Uterus (tissue), 4 donors: Measurements from ENCODE around the gene RBM25. TPM values are rescaled to one million over a fixed set of nuclear protein-coding genes. Genes with fewer than 3 reads are reported as not detected.
"Not testable (repeated sequence)": the region's sequence is repeated elsewhere in the genome, so short reads cannot be mapped to it uniquely, and the experiment has no call there.

ENCODE experiments used
- DNase-seq, 2 donors: peaks; one replicate each; pipeline ENCODE4 v3.0.0-alpha.2; 2019 to 2020
- H3K27ac ChIP-seq, 2 donors: fragments of 200-600 bp; sonication (generic); 1 replicate in 1 of 2; 2 replicates in 1 of 2; pipeline ENCODE4 v1.5.1; 2016 to 2018
- H3K27me3 ChIP-seq, 2 donors: fragments of 200-600 bp; sonication (generic); one replicate each; pipeline ENCODE4 v1.5.1; 2018 to 2019; ENCODE audit warnings: control low read depth in 1 of 2
- H3K36me3 ChIP-seq, 2 donors: fragments of 200-600 bp; sonication (generic); one replicate each; pipeline ENCODE4 v1.5.1; 2019; ENCODE audit warnings: control low read depth in 1 of 2
- H3K4me1 ChIP-seq, 2 donors: fragments of 200-600 bp; sonication (generic); one replicate each; pipeline ENCODE4 v1.5.1; 2018 to 2019; ENCODE audit warnings: control low read depth in 1 of 2
- H3K4me3 ChIP-seq, 2 donors: fragments of 200-600 bp; sonication (generic); 1 replicate in 1 of 2; 2 replicates in 1 of 2; pipeline ENCODE4 v1.5.1; 2018 to 2019; ENCODE audit warnings: mild to moderate bottlenecking in 1 of 2
- H3K9me3 ChIP-seq, 2 donors: fragments of 200-600 bp; sonication (generic); one replicate each; pipeline ENCODE4 v1.5.1; 2019; ENCODE audit warnings: control low read depth in 1 of 2
- CTCF ChIP-seq, 4 experiments: fragments of 200-600 bp in 2 of 4; fragments of 450-650 bp in 2 of 4; sonication (generic) in 2 of 4; IDR thresholded peaks; one replicate each; pipeline ENCODE4 v1.5.1; 2016 to 2019; ENCODE audit warnings: antibody characterized with exemption in 4 of 4, mild to moderate bottlenecking in 2 of 4, moderate library complexity in 1 of 4
- POLR2A ChIP-seq, 2 donors: fragments of 450-650 bp; IDR thresholded peaks; one replicate each; pipeline ENCODE4 v1.6.1; 2016; ENCODE audit warnings: antibody characterized with exemption in 2 of 2, mild to moderate bottlenecking in 1 of 2, moderate library complexity in 1 of 2
- intact Hi-C: fragments of 100-400 bp; cut with DNase I; formaldehyde crosslinking; loops from one replicate; pipeline ENCODE4 v1.15.1; 2023; ENCODE audit warnings: low total_unique reads
- total RNA-seq, 4 donors: library from RNA; depleted of rRNA in 3 of 4; stranded (reverse); fragments of >200 nt in 3 of 4; gene quantifications; one replicate each; pipeline versions ENCODE4 v1.1.0 to v1.2.4, GENCODE V29; 2014 to 2023
- donor health status: DM: yes; HTN: yes; CAD: no.

The RBM25 gene
- total RNA-seq, 4 donors from 2014 or later: 26.2 to 96.1 (median 61.4) TPM

DNA sequence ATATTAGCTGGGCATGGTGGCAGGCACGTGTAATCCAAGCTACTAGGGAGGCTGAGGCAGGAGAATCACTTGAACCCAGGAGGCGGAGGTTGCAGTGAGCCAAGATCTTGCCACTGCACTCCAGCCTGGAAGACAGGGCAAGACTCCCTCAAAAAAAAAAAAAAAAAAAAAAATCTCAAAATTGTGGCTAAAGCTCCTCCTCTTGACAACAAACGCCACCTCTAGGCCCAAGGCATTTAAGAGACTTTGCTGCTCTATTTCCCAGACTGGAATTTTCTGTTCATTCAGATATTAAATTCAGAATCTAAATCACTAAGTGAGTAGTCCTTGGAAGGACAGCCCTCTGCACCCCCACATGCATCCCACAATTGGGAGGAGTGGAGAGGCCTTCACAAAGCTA, 32.8 kb upstream of the RBM25 start:
- H3K4me3 ChIP-seq: no peak overlapping the region
- H3K9me3 ChIP-seq: no peaks in the 10 kb centered on the region
- intact Hi-C loops: no loop called here
- peaks cover 0 to 6% of the 10 kb centered on the region in 2 donors for H3K4me1 ChIP-seq
- H3K27me3 ChIP-seq: no peaks in the 10 kb centered on the region
- H3K27ac ChIP-seq: peak overlapping the region in 1 of 2 donors; percentile 91
- TF ChIP-seq CTCF (IDR thresholded peaks at IDR 0.05) (no peak), POLR2A (IDR thresholded peaks at IDR 0.05) (no peak)
- DNase-seq: no peak
- H3K36me3 ChIP-seq: no peaks in the 10 kb centered on the region

DNA sequence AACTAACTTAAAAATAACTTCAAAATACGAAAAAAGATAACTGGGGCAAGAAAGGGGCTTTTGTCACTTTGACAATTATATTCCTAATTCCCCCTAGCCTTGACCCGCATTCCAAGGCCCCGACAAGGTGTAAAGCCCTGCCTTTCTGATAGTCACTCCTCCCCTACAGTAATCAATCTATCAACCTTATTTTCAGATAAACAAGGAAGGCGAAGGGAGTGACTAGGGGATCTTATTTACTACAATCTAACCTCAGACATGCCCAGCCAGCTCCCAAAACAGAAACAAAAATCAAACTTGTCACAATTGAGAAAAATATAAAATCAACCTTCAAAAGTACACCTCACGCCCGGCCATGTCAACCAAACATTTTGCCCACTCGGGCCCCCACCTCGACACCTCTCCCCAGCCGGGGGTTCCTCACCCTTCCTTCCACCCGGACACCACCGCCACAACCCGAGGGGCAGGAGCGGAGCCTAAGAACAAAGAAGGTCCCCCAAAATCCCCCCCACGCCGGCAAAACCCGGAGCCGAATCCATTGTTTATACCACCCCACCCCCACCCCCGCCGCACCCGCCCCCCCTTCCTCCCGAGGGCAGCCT, 32.0 kb upstream of the RBM25 start:
- TF ChIP-seq CTCF (IDR thresholded peaks at IDR 0.05) (no peak), POLR2A (IDR thresholded peaks at IDR 0.05) (no peak)
- peaks cover 0 to 6% of the 10 kb centered on the region in 2 donors for H3K4me1 ChIP-seq
- peak overlapping the region; percentile 91 for H3K27ac ChIP-seq
- H3K4me3 ChIP-seq: peak overlapping the region; percentile 60 to 97
- intact Hi-C loops: no loop called here
- DNase-seq: no peak
- no peaks in the 10 kb centered on the region for H3K9me3 ChIP-seq
- no peaks in the 10 kb centered on the region for H3K27me3 ChIP-seq
- H3K36me3 ChIP-seq: no peaks in the 10 kb centered on the region

DNA sequence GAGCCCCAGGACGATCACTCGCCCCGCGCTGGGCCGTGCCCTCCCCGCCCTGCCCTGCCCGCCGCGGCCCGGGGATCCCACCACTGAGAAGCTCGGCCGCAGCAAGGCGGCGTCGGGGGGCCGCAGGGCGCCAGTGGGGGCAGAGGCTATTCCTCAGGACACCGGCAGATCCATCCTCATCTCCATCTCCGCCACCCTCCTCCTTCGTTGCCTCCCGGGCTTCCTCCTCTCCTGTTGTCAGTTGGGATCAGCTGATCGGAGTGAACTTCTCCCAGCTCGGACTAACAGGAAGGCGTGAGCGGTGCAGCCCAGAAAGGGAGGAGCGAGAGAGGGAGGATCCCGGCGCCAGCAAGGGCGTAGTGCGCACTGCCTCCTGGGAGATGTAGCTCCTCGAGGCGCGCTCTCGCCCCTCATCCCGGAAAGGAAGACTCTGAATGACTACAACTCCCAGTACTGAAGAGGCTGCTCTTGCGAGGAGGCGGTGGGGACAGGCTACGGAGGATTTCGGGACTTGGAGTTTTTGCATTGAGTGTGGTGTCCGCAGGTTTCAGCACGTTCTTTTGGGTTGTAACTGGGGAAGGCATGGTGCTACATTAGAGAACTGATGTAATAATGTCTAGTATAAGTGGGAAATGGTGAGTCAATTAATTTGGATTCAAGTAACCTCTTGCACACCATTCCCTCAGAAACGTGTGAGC, 31.3 kb upstream of the RBM25 start, which contains the start of gene ZFYVE1:
Gene ZFYVE1 (minus strand): TSS at position 262 of the 698 bp plus-strand sequence. CDS start 2,598 bp downstream, outside the sequence.
- Histone ChIP-seq H3K27ac (peak within 1 kb of the TSS; percentile 91), H3K27me3 (no peaks in the 10 kb centered on the region), H3K9me3 (no peaks in the 10 kb centered on the region), H3K36me3 (no peaks in the 10 kb centered on the region), H3K4me1 (peaks cover 0 to 6% of the 10 kb centered on the region in 2 donors), H3K4me3 (peak within 1 kb of the TSS; percentile 60 to 97)
- DNase-seq: peak; percentile 95 to 96
- intact Hi-C loops: no loop called here
- TF ChIP-seq POLR2A (IDR thresholded peaks at IDR 0.05): peak; percentile 63 to 84
- TF ChIP-seq CTCF (IDR thresholded peaks at IDR 0.05): peak in 1 of 4 experiments; percentile 31

GRCh38 chr14:73027546-73027945, 30.8 kb upstream of the RBM25 start:
- Histone ChIP-seq H3K4me1 (peaks cover 0 to 6% of the 10 kb centered on the region in 2 donors), H3K27me3 (no peaks in the 10 kb centered on the region), H3K4me3 (peak overlapping the region; percentile 60 to 97), H3K9me3 (no peaks in the 10 kb centered on the region), H3K36me3 (no peaks in the 10 kb centered on the region), H3K27ac (peak overlapping the region in 1 of 2 donors; percentile 3)
- TF ChIP-seq POLR2A (IDR thresholded peaks at IDR 0.05): no peak
- TF ChIP-seq CTCF (IDR thresholded peaks at IDR 0.05): no peak
- intact Hi-C loops: no loop called here
- DNase-seq: no peak

GRCh38 chr14:73027984-73028383, 30.4 kb upstream of the RBM25 start:
- H3K27me3 ChIP-seq: no peaks in the 10 kb centered on the region
- intact Hi-C loops: no loop called here
- no peak overlapping the region for H3K4me3 ChIP-seq
- H3K36me3 ChIP-seq: no peaks in the 10 kb centered on the region
- no peak for DNase-seq
- H3K4me1 ChIP-seq: peaks cover 0 to 6% of the 10 kb centered on the region in 2 donors
- no peak for TF ChIP-seq POLR2A (IDR thresholded peaks at IDR 0.05)
- no peak for TF ChIP-seq CTCF (IDR thresholded peaks at IDR 0.05)
- no peak overlapping the region for H3K27ac ChIP-seq
- no peaks in the 10 kb centered on the region for H3K9me3 ChIP-seq

- H3K27me3 ChIP-seq: not testable (repeated sequence)
These were observed 21.5 kb upstream of the RBM25 start for GRCh38 chr14:73036706-73037450.

More at GRCh38 chr14:73036706-73037450, 21.5 kb upstream of the RBM25 start:
- H3K27ac ChIP-seq, H3K4me1 ChIP-seq, DNase-seq, intact Hi-C loops, H3K4me3 ChIP-seq, H3K36me3 ChIP-seq, H3K9me3 ChIP-seq: not testable (repeated sequence)
